Activated naive CD8-positive, alpha-beta T cell treated with anti-CD3 and anti-CD28 coated beads for 36 hours (primary cell): ENCODE data around the gene NAA16. TPM values are rescaled to one million over a fixed set of nuclear protein-coding genes. Genes with fewer than 3 reads are reported as not detected.

ENCODE experiments used
- DNase-seq: peaks from one replicate; pipeline ENCODE4 v3.0.0; 2021
- H3K27ac Mint-ChIP-seq: one replicate; pipeline ENCODE4 v1.8.0; 2022; ENCODE audit warnings: mild to moderate bottlenecking, moderate library complexity, mixed read lengths
- H3K27me3 Mint-ChIP-seq: one replicate; pipeline ENCODE4 v1.8.0; 2022; ENCODE audit warnings: mild to moderate bottlenecking, mixed read lengths
- H3K36me3 Mint-ChIP-seq: one replicate; pipeline ENCODE4 v1.8.0; 2021; ENCODE audit warnings: mild to moderate bottlenecking, mixed read lengths
- H3K4me1 Mint-ChIP-seq: one replicate; pipeline ENCODE4 v1.8.0; 2021; ENCODE audit warnings: mixed read lengths
- H3K4me3 Mint-ChIP-seq: one replicate; pipeline ENCODE4 v1.8.0; 2022; ENCODE audit warnings: mild to moderate bottlenecking, moderate library complexity, mixed read lengths
- H3K9me3 Mint-ChIP-seq: one replicate; pipeline ENCODE4 v1.8.0; 2022; ENCODE audit warnings: mixed read lengths
- total RNA-seq, 2 experiments: library from RNA; stranded (reverse); gene quantifications; one replicate each; pipeline ENCODE4 v1.2.3, GENCODE V29; 2021

Gene NAA16
- total RNA-seq, 2 experiments from 2014 or later, result 29.1 to 33.5 TPM

GRCh38 chr13:41361491-41361890 lies 50.4 kb downstream of the NAA16 start:
- Mint-ChIP-seq H3K27ac (no peak overlapping the region), H3K4me1 (peaks cover 47% of the 10 kb centered on the region), H3K4me3 (no peak overlapping the region), H3K27me3 (no peaks in the 10 kb centered on the region), H3K9me3 (no peaks in the 10 kb centered on the region), H3K36me3 (peaks cover 51% of the 10 kb centered on the region)
- no peak for DNase-seq

GRCh38 chr13:41364043-41364442 lies 53.0 kb downstream of the NAA16 start:
- Mint-ChIP-seq H3K36me3 (peaks cover 53% of the 10 kb centered on the region), H3K27me3 (no peaks in the 10 kb centered on the region), H3K4me3 (no peak overlapping the region), H3K27ac (no peak overlapping the region), H3K9me3 (peaks cover 3% of the 10 kb centered on the region), H3K4me1 (peaks cover 30% of the 10 kb centered on the region)
- DNase-seq, result no peak

- no peak for DNase-seq
- H3K36me3 Mint-ChIP-seq, result peaks cover 62% of the 10 kb centered on the region
- no peak overlapping the region for H3K4me3 Mint-ChIP-seq
- no peak overlapping the region for H3K27ac Mint-ChIP-seq
- H3K27me3 Mint-ChIP-seq, result no peaks in the 10 kb centered on the region
- H3K9me3 Mint-ChIP-seq, result peaks cover 5% of the 10 kb centered on the region
- H3K4me1 Mint-ChIP-seq, result peaks cover 27% of the 10 kb centered on the region
Observed at GRCh38 chr13:41365631-41366030, 54.6 kb downstream of the NAA16 start.

- Mint-ChIP-seq H3K36me3 (peaks cover 55% of the 10 kb centered on the region), H3K27ac (no peak overlapping the region)
Observed at GRCh38 chr13:41370736-41371135, 59.7 kb downstream of the NAA16 start.

GRCh38 chr13:41377446-41377845 lies 66.4 kb downstream of the NAA16 start:
- Mint-ChIP-seq H3K36me3 (peaks cover 23% of the 10 kb centered on the region), H3K27me3 (no peaks in the 10 kb centered on the region), H3K27ac (no peak overlapping the region), H3K4me3 (no peak overlapping the region), H3K4me1 (no peaks in the 10 kb centered on the region), H3K9me3 (no peaks in the 10 kb centered on the region)
- DNase-seq, result no peak

More at GRCh38 chr13:41370736-41371135, 59.7 kb downstream of the NAA16 start:
- H3K27me3 Mint-ChIP-seq, result no peaks in the 10 kb centered on the region
- H3K4me3 Mint-ChIP-seq, result no peak overlapping the region
- no peak for DNase-seq
- H3K4me1 Mint-ChIP-seq, result peaks cover 5% of the 10 kb centered on the region
- H3K9me3 Mint-ChIP-seq, result peaks cover 5% of the 10 kb centered on the region

GRCh38 chr13:41382431-41382830 lies 71.4 kb downstream of the NAA16 start:
- no peaks in the 10 kb centered on the region for H3K27me3 Mint-ChIP-seq
- no peak overlapping the region for H3K4me3 Mint-ChIP-seq
- H3K27ac Mint-ChIP-seq, result no peak overlapping the region
- H3K4me1 Mint-ChIP-seq, result peaks cover 10% of the 10 kb centered on the region
- peaks cover 3% of the 10 kb centered on the region for H3K36me3 Mint-ChIP-seq
- H3K9me3 Mint-ChIP-seq, result no peaks in the 10 kb centered on the region
- DNase-seq, result no peak

GRCh38 chr13:41383386-41383785 lies 72.3 kb downstream of the NAA16 start:
- DNase-seq, result no peak
- Mint-ChIP-seq H3K27me3 (no peaks in the 10 kb centered on the region), H3K36me3 (no peaks in the 10 kb centered on the region), H3K4me3 (no peak overlapping the region), H3K9me3 (no peaks in the 10 kb centered on the region), H3K27ac (no peak overlapping the region), H3K4me1 (peaks cover 10% of the 10 kb centered on the region)

- no peaks in the 10 kb centered on the region for H3K27me3 Mint-ChIP-seq
- no peaks in the 10 kb centered on the region for H3K9me3 Mint-ChIP-seq
- DNase-seq, result no peak
- H3K27ac Mint-ChIP-seq, result no peak overlapping the region
- no peak overlapping the region for H3K4me3 Mint-ChIP-seq
- H3K4me1 Mint-ChIP-seq, result peaks cover 12% of the 10 kb centered on the region
- no peaks in the 10 kb centered on the region for H3K36me3 Mint-ChIP-seq
Observed at GRCh38 chr13:41384749-41385503, 73.9 kb downstream of the NAA16 start.

- Mint-ChIP-seq H3K27me3 (no peaks in the 10 kb centered on the region), H3K9me3 (no peaks in the 10 kb centered on the region), H3K4me1 (peaks cover 12% of the 10 kb centered on the region), H3K36me3 (no peaks in the 10 kb centered on the region), H3K27ac (no peak overlapping the region), H3K4me3 (no peak overlapping the region)
- DNase-seq, result no peak
Observed at GRCh38 chr13:41386211-41386610, 75.1 kb downstream of the NAA16 start.

- no peaks in the 10 kb centered on the region for H3K27me3 Mint-ChIP-seq
- peaks cover 13% of the 10 kb centered on the region for H3K4me1 Mint-ChIP-seq
- no peak for DNase-seq
- no peaks in the 10 kb centered on the region for H3K36me3 Mint-ChIP-seq
- H3K4me3 Mint-ChIP-seq, result no peak overlapping the region
- no peaks in the 10 kb centered on the region for H3K9me3 Mint-ChIP-seq
- no peak overlapping the region for H3K27ac Mint-ChIP-seq
Observed at GRCh38 chr13:41387576-41387975, 76.5 kb downstream of the NAA16 start.

GRCh38 chr13:41388143-41388881 lies 77.2 kb downstream of the NAA16 start:
- Mint-ChIP-seq H3K36me3 (no peaks in the 10 kb centered on the region), H3K4me3 (no peak overlapping the region), H3K4me1 (peaks cover 9% of the 10 kb centered on the region), H3K27ac (no peak overlapping the region), H3K27me3 (no peaks in the 10 kb centered on the region), H3K9me3 (no peaks in the 10 kb centered on the region)
- DNase-seq, result no peak

GRCh38 chr13:41389580-41389979 lies 78.5 kb downstream of the NAA16 start:
- no peaks in the 10 kb centered on the region for H3K27me3 Mint-ChIP-seq
- no peak overlapping the region for H3K27ac Mint-ChIP-seq
- H3K36me3 Mint-ChIP-seq, result no peaks in the 10 kb centered on the region
- DNase-seq, result no peak
- H3K4me3 Mint-ChIP-seq, result no peak overlapping the region
- H3K9me3 Mint-ChIP-seq, result no peaks in the 10 kb centered on the region
- peaks cover 6% of the 10 kb centered on the region for H3K4me1 Mint-ChIP-seq

GRCh38 chr13:41394166-41394565 lies 83.1 kb downstream of the NAA16 start:
- Mint-ChIP-seq H3K4me3 (no peak overlapping the region), H3K27ac (no peak overlapping the region), H3K4me1 (peaks cover 2% of the 10 kb centered on the region), H3K27me3 (no peaks in the 10 kb centered on the region), H3K9me3 (no peaks in the 10 kb centered on the region), H3K36me3 (no peaks in the 10 kb centered on the region)
- DNase-seq, result no peak

GRCh38 chr13:41398494-41399170 lies 87.6 kb downstream of the NAA16 start:
- Mint-ChIP-seq H3K27ac (peak overlapping the region; percentile 46), H3K4me3 (no peak overlapping the region), H3K4me1 (no peaks in the 10 kb centered on the region), H3K27me3 (no peaks in the 10 kb centered on the region), H3K9me3 (no peaks in the 10 kb centered on the region), H3K36me3 (no peaks in the 10 kb centered on the region)
- no peak for DNase-seq

- Mint-ChIP-seq H3K9me3 (no peaks in the 10 kb centered on the region), H3K4me3 (no peak overlapping the region), H3K36me3 (no peaks in the 10 kb centered on the region), H3K4me1 (no peaks in the 10 kb centered on the region), H3K27me3 (no peaks in the 10 kb centered on the region), H3K27ac (no peak overlapping the region)
- DNase-seq, result no peak
Observed at GRCh38 chr13:41401366-41401765, 90.3 kb downstream of the NAA16 start.
